Measurements from ENCODE around the gene FAM184A.

DNA sequence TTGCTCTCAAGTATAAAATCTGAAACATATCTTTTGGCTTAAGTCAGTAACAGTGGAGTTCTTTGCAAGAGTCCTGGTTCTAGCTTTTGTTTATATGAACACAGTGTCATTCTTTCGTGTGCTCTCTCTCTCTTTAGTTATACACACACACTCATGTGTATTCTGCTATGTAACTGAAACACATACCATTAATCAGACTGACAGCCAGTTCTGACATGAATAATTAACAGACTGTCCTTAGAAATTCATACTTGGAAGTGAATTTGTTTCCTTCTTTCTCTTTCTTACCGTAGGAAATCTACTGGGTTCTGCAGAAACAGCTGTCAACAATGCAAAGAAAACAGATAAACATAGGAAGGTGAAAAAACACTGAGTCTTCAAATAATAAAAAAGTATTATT is 146.0 kb downstream of the FAM184A start:
- TF ChIP-seq POLR2AphosphoS5 (IDR thresholded peaks at IDR 0.05; ENCODE audit: low read depth, low read length) (no peak), POLR2A (IDR thresholded peaks at IDR 0.05; ENCODE audit: low read depth, low read length) (no peak), TAF1 (IDR thresholded peaks at IDR 0.05; ENCODE audit: borderline replicate concordance, low read depth, low read length) (no peak)

Measured in GM12892 (cell line).